BJ (cell line): Measurements from ENCODE around the gene E2F3. TPM values are rescaled to one million over a fixed set of nuclear protein-coding genes. Genes with fewer than 3 reads are reported as not detected.

Experiments used
- CTCF ChIA-PET: fragments of 350-600 bp; formaldehyde crosslinking; extraction: SDS; loops from one replicate; lab custom pipeline; 2021; ENCODE audit warnings: antibody characterized with exemption, inconsistent platforms; lab: Yijun Ruan, JAX
- POLR2A ChIA-PET: fragments of 300-600 bp; sonication (Branson Sonifier 250); formaldehyde crosslinking; extraction: SDS; loops from one replicate; lab custom pipeline; 2021; ENCODE audit warnings: antibody characterized with exemption; lab: Charles Lee
- DNase-seq: peaks from one replicate; pipeline ENCODE4 v3.0.0-alpha.2; 2011; ENCODE audit warnings: low read depth
- H3K27me3 ChIP-seq: 2 replicates; pipeline ENCODE4 v1.6.0; 2011; ENCODE audit warnings: low read length; ENCODE audit not compliant: control insufficient read depth, insufficient read depth
- H3K36me3 ChIP-seq: 2 replicates; pipeline ENCODE4 v1.5.1; 2011; ENCODE audit warnings: low read length; ENCODE audit not compliant: control insufficient read depth, insufficient read depth
- H3K4me3 ChIP-seq: 2 replicates; pipeline ENCODE4 v1.5.1; 2011; ENCODE audit warnings: low read depth, mild to moderate bottlenecking, control low read depth, low read length
- polyA plus RNA-seq: library from polyadenylated mRNA; depleted of rRNA; stranded (reverse); fragments of >200 nt; gene quantifications from 2 replicates; pipeline ENCODE4 v1.2.3, GENCODE V29; 2011
- TF ChIP-seq, protein P1 (sequence below): IDR thresholded peaks from 2 replicates; pipeline ENCODE4 v1.5.1; 2011; ENCODE audit warnings: low read depth, mild to moderate bottlenecking, control low read depth, inconsistent platforms, low read length, moderate library complexity; ENCODE audit not compliant: insufficient read depth

E2F3 gene
- polyA plus RNA-seq, 1 experiment = 7.0 TPM

GRCh38 chr6:20441236-20441635 is 39.6 kb downstream of the E2F3 start:
- DNase-seq = no peak
- H3K36me3 ChIP-seq = no peaks in the 10 kb centered on the region
- CTCF ChIA-PET = no interaction called here
- TF ChIP-seq, protein P1, sequence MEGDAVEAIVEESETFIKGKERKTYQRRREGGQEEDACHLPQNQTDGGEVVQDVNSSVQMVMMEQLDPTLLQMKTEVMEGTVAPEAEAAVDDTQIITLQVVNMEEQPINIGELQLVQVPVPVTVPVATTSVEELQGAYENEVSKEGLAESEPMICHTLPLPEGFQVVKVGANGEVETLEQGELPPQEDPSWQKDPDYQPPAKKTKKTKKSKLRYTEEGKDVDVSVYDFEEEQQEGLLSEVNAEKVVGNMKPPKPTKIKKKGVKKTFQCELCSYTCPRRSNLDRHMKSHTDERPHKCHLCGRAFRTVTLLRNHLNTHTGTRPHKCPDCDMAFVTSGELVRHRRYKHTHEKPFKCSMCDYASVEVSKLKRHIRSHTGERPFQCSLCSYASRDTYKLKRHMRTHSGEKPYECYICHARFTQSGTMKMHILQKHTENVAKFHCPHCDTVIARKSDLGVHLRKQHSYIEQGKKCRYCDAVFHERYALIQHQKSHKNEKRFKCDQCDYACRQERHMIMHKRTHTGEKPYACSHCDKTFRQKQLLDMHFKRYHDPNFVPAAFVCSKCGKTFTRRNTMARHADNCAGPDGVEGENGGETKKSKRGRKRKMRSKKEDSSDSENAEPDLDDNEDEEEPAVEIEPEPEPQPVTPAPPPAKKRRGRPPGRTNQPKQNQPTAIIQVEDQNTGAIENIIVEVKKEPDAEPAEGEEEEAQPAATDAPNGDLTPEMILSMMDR = no peak
- no peak overlapping the region for H3K4me3 ChIP-seq
- POLR2A ChIA-PET = no interaction called here
- H3K27me3 ChIP-seq = no peaks in the 10 kb centered on the region

GRCh38 chr6:20441921-20442320 is 40.2 kb downstream of the E2F3 start:
- TF ChIP-seq, protein P1 = no peak
- Histone ChIP-seq H3K27me3 (no peaks in the 10 kb centered on the region), H3K36me3 (no peaks in the 10 kb centered on the region), H3K4me3 (no peak overlapping the region)
- CTCF ChIA-PET = no interaction called here
- no peak for DNase-seq
- POLR2A ChIA-PET = no interaction called here

DNA sequence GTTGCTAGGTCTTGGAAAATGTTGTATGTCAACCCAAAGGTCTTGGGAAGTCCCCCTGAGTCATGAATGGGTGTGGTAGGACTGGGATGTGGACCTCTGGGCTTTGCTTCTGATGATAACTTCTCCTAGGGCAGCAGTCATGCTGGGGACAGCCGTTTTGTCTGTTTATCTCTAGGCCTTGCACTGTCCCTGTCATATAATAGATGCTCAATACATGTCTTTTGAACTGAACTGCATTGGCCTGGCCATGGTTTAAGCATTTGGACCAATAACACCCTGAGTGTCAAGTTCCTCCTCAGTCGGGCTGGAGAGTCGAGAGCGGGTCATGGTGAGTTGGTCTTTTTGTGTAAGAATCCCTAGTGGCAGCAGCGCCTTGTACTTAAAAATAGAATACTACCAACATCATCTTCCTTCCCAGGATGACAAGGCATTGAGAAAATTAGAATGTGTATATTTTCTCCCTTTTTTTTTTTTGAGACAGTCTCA is 43.1 kb downstream of the E2F3 start:
- no peak for DNase-seq
- Histone ChIP-seq H3K36me3 (no peaks in the 10 kb centered on the region), H3K27me3 (no peaks in the 10 kb centered on the region), H3K4me3 (no peak overlapping the region)
- TF ChIP-seq, protein P1 = no peak
- CTCF ChIA-PET = interaction anchor here (1.4 kb wide), 1 partner anchor 27 kb away, joined by 4 read pairs; no protein-coding TSS in a partner anchor
- POLR2A ChIA-PET = no interaction called here

DNA sequence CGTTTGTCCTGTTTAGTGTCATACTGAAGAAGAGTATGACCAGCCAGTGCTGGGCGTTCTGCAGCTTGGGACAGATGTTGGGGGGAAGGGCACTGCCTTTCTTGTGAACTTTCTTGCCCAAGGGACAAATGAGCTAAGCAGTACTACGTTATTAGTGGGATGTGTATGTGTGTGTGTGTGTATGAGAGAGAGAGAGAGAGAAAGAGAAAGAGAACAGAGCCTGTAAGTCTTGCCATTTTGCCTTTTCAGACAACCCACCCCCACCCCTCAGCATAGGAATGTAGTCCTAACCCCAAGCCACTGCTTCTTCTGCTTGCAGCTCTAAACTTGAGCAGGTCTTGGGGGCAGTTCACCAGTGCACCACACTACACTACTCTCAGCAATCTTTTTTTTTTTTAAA is 45.5 kb downstream of the E2F3 start:
- no peak overlapping the region for H3K4me3 ChIP-seq
- H3K36me3 ChIP-seq = no peaks in the 10 kb centered on the region
- TF ChIP-seq, protein P1 = no peak
- CTCF ChIA-PET = interaction anchor here (0.6 to 1.6 kb wide), 2 partner anchors 9 to 11 kb away, joined by 3 to 4 read pairs; no protein-coding TSS in a partner anchor
- no peaks in the 10 kb centered on the region for H3K27me3 ChIP-seq
- POLR2A ChIA-PET = interaction anchor here (0.6 kb wide), 1 partner anchor 610 kb away, joined by 6 read pairs; no protein-coding TSS in a partner anchor
- DNase-seq = no peak

DNA sequence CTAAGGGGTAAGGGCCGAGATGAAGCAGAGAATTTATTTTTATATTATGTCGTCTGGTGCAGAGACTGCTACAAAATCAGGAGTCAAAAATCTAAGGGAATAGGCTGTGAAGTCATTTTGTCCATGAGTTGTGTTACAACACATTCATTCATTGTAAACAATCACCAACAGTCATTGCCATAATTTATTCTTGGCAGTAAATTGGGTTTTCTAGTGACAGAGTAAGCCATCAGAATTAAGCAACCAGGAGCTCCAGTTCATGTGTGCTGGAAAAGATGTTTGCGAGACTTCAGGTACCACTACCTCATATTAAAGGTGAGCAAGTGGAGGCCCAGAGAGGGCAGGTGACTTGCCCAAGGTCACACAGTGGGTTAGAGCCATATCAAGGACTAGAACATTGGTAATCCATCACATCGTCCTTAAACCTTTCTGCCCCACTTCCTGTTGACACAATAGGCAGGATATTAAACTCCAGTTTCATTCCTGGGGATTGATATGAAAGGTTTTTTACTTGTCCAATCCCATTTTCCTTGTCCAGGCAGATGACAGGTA is 46.0 kb downstream of the E2F3 start:
- no peaks in the 10 kb centered on the region for H3K27me3 ChIP-seq
- H3K36me3 ChIP-seq = no peaks in the 10 kb centered on the region
- TF ChIP-seq, protein P1 = no peak
- H3K4me3 ChIP-seq = no peak overlapping the region
- ChIA-PET CTCF (interaction anchor here (0.6 kb wide), 1 partner anchor 10 kb away, joined by 4 read pairs; no protein-coding TSS in a partner anchor), POLR2A (no interaction called here)
- no peak for DNase-seq
